RWPE1 (cell line): ENCODE results near the gene FOXD2.
"Not testable (repeated sequence)": the region's sequence is repeated elsewhere in the genome, so short reads cannot be mapped to it uniquely, and the experiment has no call there.

Experiments used
- CTCF ChIA-PET: fragments of 350-600 bp; sonication (Branson Sonifier 250); formaldehyde crosslinking; extraction: SDS; loops from one replicate; lab custom pipeline; 2021; lab: Yijun Ruan, JAX
- POLR2A ChIA-PET: fragments of 400-600 bp; formaldehyde crosslinking; extraction: SDS; loops from one replicate; lab custom pipeline; 2020; ENCODE audit warnings: antibody characterized with exemption; ENCODE audit not compliant: low non-redundant PET; lab: Yijun Ruan, JAX
- DNase-seq: peaks from one replicate; pipeline ENCODE4 v3.0.0; 2012; ENCODE audit warnings: low spot score
- H3K27ac ChIP-seq: fragments of 450-650 bp; 2 replicates; pipeline ENCODE4 v1.5.1; 2017
- CTCF ChIP-seq: fragments of 450-650 bp; conservative IDR thresholded peaks from 2 replicates; pipeline ENCODE4 v1.5.1; 2017; ENCODE audit warnings: low read depth, mild to moderate bottlenecking

FOXD2 gene

GRCh38 chr1:47452426-47452825 is 14.6 kb downstream of the FOXD2 start:
- CTCF ChIA-PET: interaction anchor here (0.8 kb wide), 1 partner anchor 273 kb away, joined by 3 read pairs; no protein-coding TSS in a partner anchor
- POLR2A ChIA-PET: no interaction called here

GRCh38 chr1:47453910-47454309 is 16.1 kb downstream of the FOXD2 start:
- CTCF ChIA-PET: interaction anchor here (1.0 kb wide), 1 partner anchor 16 kb away, joined by 3 read pairs; the partner anchor contains the start of gene FOXD2
- DNase-seq, H3K27ac ChIP-seq, POLR2A ChIA-PET: not testable (repeated sequence)

More at GRCh38 chr1:47452426-47452825, 14.6 kb downstream of the FOXD2 start:
- TF ChIP-seq CTCF: no peak
- no peak for DNase-seq
- no peak overlapping the region for H3K27ac ChIP-seq

GRCh38 chr1:47456250-47456649 is 18.4 kb downstream of the FOXD2 start:
- no peak overlapping the region for H3K27ac ChIP-seq
- DNase-seq: no peak
- POLR2A ChIA-PET: no interaction called here
- TF ChIP-seq CTCF: no peak
- CTCF ChIA-PET: no interaction called here

- POLR2A ChIA-PET, CTCF ChIA-PET, DNase-seq, H3K27ac ChIP-seq: not testable (repeated sequence)
Measured at GRCh38 chr1:47457547-47457946, 19.7 kb downstream of the FOXD2 start.

GRCh38 chr1:47459253-47459788 is 21.5 kb downstream of the FOXD2 start:
- H3K27ac ChIP-seq: no peak overlapping the region
- CTCF ChIA-PET: no interaction called here
- DNase-seq: no peak
- no peak for TF ChIP-seq CTCF
- POLR2A ChIA-PET: no interaction called here

GRCh38 chr1:47460040-47460439 is 22.2 kb downstream of the FOXD2 start:
- H3K27ac ChIP-seq: no peak overlapping the region
- DNase-seq: no peak
- ChIA-PET POLR2A (no interaction called here), CTCF (interaction anchor here (1.3 kb wide), 1 partner anchor 22 kb away, joined by 5 read pairs; the partner anchor contains the start of gene FOXD2)
- TF ChIP-seq CTCF: no peak

GRCh38 chr1:47460456-47460855 is 22.6 kb downstream of the FOXD2 start:
- POLR2A ChIA-PET: no interaction called here
- TF ChIP-seq CTCF: no peak
- no peak for DNase-seq
- H3K27ac ChIP-seq: no peak overlapping the region
- CTCF ChIA-PET: interaction anchor here (1.3 kb wide), 1 partner anchor 23 kb away, joined by 5 read pairs; the partner anchor contains the start of gene FOXD2

- ChIA-PET CTCF (interaction anchor here (0.7 kb wide), 1 partner anchor 230 kb away, joined by 3 read pairs; no protein-coding TSS in a partner anchor), POLR2A (no interaction called here)
- DNase-seq: no peak
- H3K27ac ChIP-seq: no peak overlapping the region
- TF ChIP-seq CTCF: no peak
Measured at GRCh38 chr1:47465605-47466004, 27.8 kb downstream of the FOXD2 start.
